Measurements from ENCODE around the gene KRT1. TPM values are rescaled to one million over a fixed set of nuclear protein-coding genes. Genes with fewer than 3 reads are reported as not detected.
"Not testable (repeated sequence)": the region's sequence is repeated elsewhere in the genome, so short reads cannot be mapped to it uniquely, and the experiment has no call there.

KRT1 gene
- total RNA-seq, 1 donor from 2014 or later: not detected

GRCh38 chr12:52715416-52715815 is 35.2 kb upstream of the KRT1 start:
- Mint-ChIP-seq H3K4me3 (ENCODE audit: unreplicated experiment) (no peak overlapping the region), H3K27me3 (ENCODE audit: unreplicated experiment) (peaks cover 17% of the 10 kb centered on the region), H3K9me3 (ENCODE audit: unreplicated experiment) (peaks cover 4% of the 10 kb centered on the region), H3K36me3 (ENCODE audit: low read depth, unreplicated experiment) (no peaks in the 10 kb centered on the region), H3K27ac (ENCODE audit: unreplicated experiment) (no peak overlapping the region), H3K4me1 (ENCODE audit: unreplicated experiment) (peaks cover 7% of the 10 kb centered on the region)
- TF ChIP-seq CTCF (IDR thresholded peaks at IDR 0.05; ENCODE audit: unreplicated experiment): no peak
- DNase-seq (ENCODE audit: low spot score): peak; percentile 31

GRCh38 chr12:52714887-52715281 is 34.7 kb upstream of the KRT1 start:
- Mint-ChIP-seq H3K4me3 (ENCODE audit: unreplicated experiment) (no peak overlapping the region), H3K27me3 (ENCODE audit: unreplicated experiment) (peaks cover 17% of the 10 kb centered on the region), H3K4me1 (ENCODE audit: unreplicated experiment) (peaks cover 7% of the 10 kb centered on the region), H3K27ac (ENCODE audit: unreplicated experiment) (no peak overlapping the region), H3K9me3 (ENCODE audit: unreplicated experiment) (peaks cover 4% of the 10 kb centered on the region), H3K36me3 (ENCODE audit: low read depth, unreplicated experiment) (no peaks in the 10 kb centered on the region)
- no peak for DNase-seq (ENCODE audit: low spot score)
- no peak for TF ChIP-seq CTCF (IDR thresholded peaks at IDR 0.05; ENCODE audit: unreplicated experiment)

- no peaks in the 10 kb centered on the region for H3K36me3 Mint-ChIP-seq (ENCODE audit: low read depth, unreplicated experiment)
- no peak for TF ChIP-seq CTCF (IDR thresholded peaks at IDR 0.05; ENCODE audit: unreplicated experiment)
- H3K27me3 Mint-ChIP-seq (ENCODE audit: unreplicated experiment): peaks cover 17% of the 10 kb centered on the region
- H3K27ac Mint-ChIP-seq (ENCODE audit: unreplicated experiment): no peak overlapping the region
- peak; percentile 34 for DNase-seq (ENCODE audit: low spot score)
- H3K4me3 Mint-ChIP-seq (ENCODE audit: unreplicated experiment): no peak overlapping the region
- peaks cover 7% of the 10 kb centered on the region for H3K4me1 Mint-ChIP-seq (ENCODE audit: unreplicated experiment)
- peaks cover 4% of the 10 kb centered on the region for H3K9me3 Mint-ChIP-seq (ENCODE audit: unreplicated experiment)
Observed at GRCh38 chr12:52713960-52714886, 34.0 kb upstream of the KRT1 start.

GRCh38 chr12:52712122-52712521 is 31.9 kb upstream of the KRT1 start:
- H3K9me3 Mint-ChIP-seq (ENCODE audit: unreplicated experiment); H3K4me1 Mint-ChIP-seq (ENCODE audit: unreplicated experiment); H3K4me3 Mint-ChIP-seq (ENCODE audit: unreplicated experiment); H3K27ac Mint-ChIP-seq (ENCODE audit: unreplicated experiment); DNase-seq (ENCODE audit: low spot score); H3K36me3 Mint-ChIP-seq (ENCODE audit: low read depth, unreplicated experiment): not testable (repeated sequence)
- H3K27me3 Mint-ChIP-seq (ENCODE audit: unreplicated experiment): peaks cover 17% of the 10 kb centered on the region

- DNase-seq (ENCODE audit: low spot score): no peak
- H3K36me3 Mint-ChIP-seq (ENCODE audit: low read depth, unreplicated experiment): no peaks in the 10 kb centered on the region
- TF ChIP-seq CTCF (IDR thresholded peaks at IDR 0.05; ENCODE audit: unreplicated experiment): no peak
- H3K9me3 Mint-ChIP-seq (ENCODE audit: unreplicated experiment): no peaks in the 10 kb centered on the region
- H3K4me3 Mint-ChIP-seq (ENCODE audit: unreplicated experiment): no peak overlapping the region
- no peak overlapping the region for H3K27ac Mint-ChIP-seq (ENCODE audit: unreplicated experiment)
- H3K27me3 Mint-ChIP-seq (ENCODE audit: unreplicated experiment): peaks cover 13% of the 10 kb centered on the region
- peaks cover 7% of the 10 kb centered on the region for H3K4me1 Mint-ChIP-seq (ENCODE audit: unreplicated experiment)
Observed at GRCh38 chr12:52710730-52711129, 30.5 kb upstream of the KRT1 start.

Data from endothelial cell (in vitro differentiated cells).